ENCODE data around the gene PXK. TPM values are rescaled to one million over a fixed set of nuclear protein-coding genes. Genes with fewer than 3 reads are reported as not detected.

PXK gene
- total RNA-seq, 2 donors from 2014 or later = 16.0 to 22.0 TPM

DNA sequence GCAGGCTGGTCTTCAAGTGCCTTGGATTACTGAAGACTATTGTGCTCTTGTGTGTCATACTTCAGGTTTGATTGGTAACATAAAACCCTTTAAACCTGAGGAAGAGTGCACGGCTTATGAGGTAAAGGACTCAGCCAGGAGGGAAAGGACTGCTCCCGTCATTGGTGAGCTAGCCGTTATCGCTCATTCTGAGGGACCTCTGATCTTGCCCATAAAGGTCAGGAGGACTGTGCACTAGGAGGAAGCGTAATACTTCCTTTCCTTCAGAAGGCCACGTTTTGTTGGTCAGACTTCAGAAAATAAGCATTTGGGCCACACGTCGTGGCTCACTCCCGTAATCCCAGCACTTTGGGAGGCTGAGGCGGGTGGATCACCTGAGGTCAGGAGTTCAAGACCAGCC, 37.7 kb downstream of the PXK start:
- Mint-ChIP-seq H3K27ac (no peak overlapping the region), H3K4me1 (peaks cover 14% of the 10 kb centered on the region), H3K4me3 (no peak overlapping the region), H3K27me3 (ENCODE audit: insufficient read depth) (no peaks in the 10 kb centered on the region), H3K36me3 (ENCODE audit: low read depth) (peaks cover 6% of the 10 kb centered on the region), H3K9me3 (peaks cover 2% of the 10 kb centered on the region)
- WGBS, 2 experiments (ENCODE audit: insufficient coverage in 1 of 2, insufficient read length in 1 of 2) = 92 to 93% methylated on average over 9 to 10 of the region's 10 CpGs
- H3K27me3 ChIP-seq (ENCODE audit: control insufficient read depth, insufficient read depth, low read length, poor library complexity, severe bottlenecking) = no peaks in the 10 kb centered on the region
- no peak overlapping the region for H3K9ac ChIP-seq (ENCODE audit: extremely low read depth, low read length, poor library complexity, severe bottlenecking)
- no peaks in the 10 kb centered on the region for H3K4me1 ChIP-seq (ENCODE audit: control insufficient read depth, insufficient read depth, low read length)
- H3K9me3 ChIP-seq (ENCODE audit: control insufficient read depth, low read length) = no peaks in the 10 kb centered on the region
- H3K36me3 ChIP-seq (ENCODE audit: control insufficient read depth, insufficient read depth, low read length) = no peaks in the 10 kb centered on the region
- TF ChIP-seq, protein P1, sequence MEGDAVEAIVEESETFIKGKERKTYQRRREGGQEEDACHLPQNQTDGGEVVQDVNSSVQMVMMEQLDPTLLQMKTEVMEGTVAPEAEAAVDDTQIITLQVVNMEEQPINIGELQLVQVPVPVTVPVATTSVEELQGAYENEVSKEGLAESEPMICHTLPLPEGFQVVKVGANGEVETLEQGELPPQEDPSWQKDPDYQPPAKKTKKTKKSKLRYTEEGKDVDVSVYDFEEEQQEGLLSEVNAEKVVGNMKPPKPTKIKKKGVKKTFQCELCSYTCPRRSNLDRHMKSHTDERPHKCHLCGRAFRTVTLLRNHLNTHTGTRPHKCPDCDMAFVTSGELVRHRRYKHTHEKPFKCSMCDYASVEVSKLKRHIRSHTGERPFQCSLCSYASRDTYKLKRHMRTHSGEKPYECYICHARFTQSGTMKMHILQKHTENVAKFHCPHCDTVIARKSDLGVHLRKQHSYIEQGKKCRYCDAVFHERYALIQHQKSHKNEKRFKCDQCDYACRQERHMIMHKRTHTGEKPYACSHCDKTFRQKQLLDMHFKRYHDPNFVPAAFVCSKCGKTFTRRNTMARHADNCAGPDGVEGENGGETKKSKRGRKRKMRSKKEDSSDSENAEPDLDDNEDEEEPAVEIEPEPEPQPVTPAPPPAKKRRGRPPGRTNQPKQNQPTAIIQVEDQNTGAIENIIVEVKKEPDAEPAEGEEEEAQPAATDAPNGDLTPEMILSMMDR (conservative IDR thresholded peaks at IDR 0.05) = no peak
- no peak for DNase-seq
- H3K4me3 ChIP-seq (ENCODE audit: low read length) = no peak overlapping the region
- H3K27ac ChIP-seq (ENCODE audit: low read depth, low read length) = no peak overlapping the region

DNA sequence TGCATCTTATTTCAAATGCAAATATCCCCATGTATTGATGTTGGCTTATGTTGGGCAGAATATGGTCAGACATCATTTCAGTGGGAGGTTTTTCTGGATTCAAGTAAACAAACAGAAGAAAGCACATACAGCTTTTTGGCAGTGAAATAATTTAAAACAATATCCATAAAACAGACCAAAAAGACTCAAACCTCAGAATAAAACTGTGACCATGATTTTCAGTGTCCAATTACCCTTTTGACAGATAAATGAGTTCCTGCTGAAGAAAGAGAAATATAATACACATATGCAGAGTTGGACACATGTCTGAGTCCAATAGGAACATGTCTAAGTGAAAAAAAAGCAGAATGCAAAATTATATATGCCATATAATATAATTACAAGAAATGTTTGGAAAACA, 39.1 kb downstream of the PXK start:
- no peak for DNase-seq
- peaks cover 1% of the 10 kb centered on the region for H3K9me3 Mint-ChIP-seq
- no peak overlapping the region for H3K4me3 Mint-ChIP-seq
- H3K9me3 ChIP-seq (ENCODE audit: control insufficient read depth, low read length) = no peaks in the 10 kb centered on the region
- no peaks in the 10 kb centered on the region for H3K27me3 Mint-ChIP-seq (ENCODE audit: insufficient read depth)
- H3K36me3 Mint-ChIP-seq (ENCODE audit: low read depth) = peaks cover 6% of the 10 kb centered on the region
- no peaks in the 10 kb centered on the region for H3K27me3 ChIP-seq (ENCODE audit: control insufficient read depth, insufficient read depth, low read length, poor library complexity, severe bottlenecking)
- TF ChIP-seq, protein P1 (conservative IDR thresholded peaks at IDR 0.05) = no peak
- H3K36me3 ChIP-seq (ENCODE audit: control insufficient read depth, insufficient read depth, low read length) = no peaks in the 10 kb centered on the region
- no peaks in the 10 kb centered on the region for H3K4me1 ChIP-seq (ENCODE audit: control insufficient read depth, insufficient read depth, low read length)
- H3K27ac ChIP-seq (ENCODE audit: low read depth, low read length) = no peak overlapping the region
- H3K4me3 ChIP-seq (ENCODE audit: low read length) = no peak overlapping the region
- H3K4me1 Mint-ChIP-seq = peaks cover 6% of the 10 kb centered on the region
- no peak overlapping the region for H3K27ac Mint-ChIP-seq
- H3K9ac ChIP-seq (ENCODE audit: extremely low read depth, low read length, poor library complexity, severe bottlenecking) = no peak overlapping the region

DNA sequence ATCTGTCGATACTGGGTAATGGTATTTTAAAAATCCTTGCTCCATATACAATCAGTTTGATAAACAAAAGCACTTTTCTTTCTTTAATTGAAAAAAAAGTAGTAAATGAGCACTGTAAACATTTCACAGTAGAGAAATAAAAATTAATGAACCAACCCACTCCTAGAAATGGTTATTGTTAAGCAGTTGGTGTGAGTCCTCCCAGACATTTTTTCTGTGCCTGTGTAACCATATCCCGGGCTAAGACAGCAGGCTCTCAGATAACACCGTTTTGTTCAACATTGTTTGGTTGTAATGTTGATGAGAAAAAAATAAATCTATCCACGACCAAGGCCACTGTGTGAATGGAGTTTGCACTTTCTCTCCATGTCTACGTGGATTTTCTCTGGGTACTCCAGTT, 42.6 kb downstream of the PXK start:
- H3K27ac Mint-ChIP-seq = no peak overlapping the region
- H3K9me3 Mint-ChIP-seq = no peaks in the 10 kb centered on the region
- Histone ChIP-seq H3K4me3 (ENCODE audit: low read length) (no peak overlapping the region), H3K9ac (ENCODE audit: extremely low read depth, low read length, poor library complexity, severe bottlenecking) (no peak overlapping the region), H3K27ac (ENCODE audit: low read depth, low read length) (no peak overlapping the region), H3K27me3 (ENCODE audit: control insufficient read depth, insufficient read depth, low read length, poor library complexity, severe bottlenecking) (no peaks in the 10 kb centered on the region), H3K9me3 (ENCODE audit: control insufficient read depth, low read length) (no peaks in the 10 kb centered on the region), H3K36me3 (ENCODE audit: control insufficient read depth, insufficient read depth, low read length) (no peaks in the 10 kb centered on the region), H3K4me1 (ENCODE audit: control insufficient read depth, insufficient read depth, low read length) (peaks cover 8% of the 10 kb centered on the region)
- no peak overlapping the region for H3K4me3 Mint-ChIP-seq
- TF ChIP-seq, protein P1 (conservative IDR thresholded peaks at IDR 0.05) = no peak
- no peak for DNase-seq
- no peaks in the 10 kb centered on the region for H3K27me3 Mint-ChIP-seq (ENCODE audit: insufficient read depth)
- peaks cover 21% of the 10 kb centered on the region for H3K4me1 Mint-ChIP-seq
- H3K36me3 Mint-ChIP-seq (ENCODE audit: low read depth) = peaks cover 4% of the 10 kb centered on the region
- WGBS, 2 experiments (ENCODE audit: insufficient coverage in 1 of 2, insufficient read length in 1 of 2) = 87 to 90% methylated on average over 2 to 5 of the region's 5 CpGs

All from endodermal cell (in vitro differentiated cells).